Ectodermal cell (in vitro differentiated cells): ENCODE data around the gene DCLK2.

ENCODE experiments used
- H3K27ac ChIP-seq: 2 replicates; pipeline ENCODE4 v1.7.0; 2013; ENCODE audit warnings: mild to moderate bottlenecking, low read depth, low read length; ENCODE audit not compliant: insufficient read depth, poor library complexity, severe bottlenecking
- H3K27me3 ChIP-seq: 2 replicates; pipeline ENCODE4 v1.7.0; 2013; ENCODE audit warnings: mild to moderate bottlenecking, low read length; ENCODE audit not compliant: insufficient read depth, control insufficient read depth, poor library complexity, severe bottlenecking
- H3K36me3 ChIP-seq: one replicate; pipeline ENCODE4 v1.7.0; 2013; ENCODE audit warnings: low read length; ENCODE audit not compliant: control insufficient read depth, insufficient read depth
- H3K4me1 ChIP-seq: one replicate; pipeline ENCODE4 v1.7.0; 2013; ENCODE audit warnings: low read length; ENCODE audit not compliant: control insufficient read depth, insufficient read depth
- H3K4me3 ChIP-seq: 2 replicates; pipeline ENCODE4 v1.7.0; 2013; ENCODE audit warnings: low read depth, low read length, control low read depth; ENCODE audit not compliant: insufficient read depth
- H3K9me3 ChIP-seq: 2 replicates; pipeline ENCODE4 v1.7.0; 2013; ENCODE audit warnings: mild to moderate bottlenecking, low read length, moderate library complexity; ENCODE audit not compliant: control insufficient read depth
- WGBS, 2 experiments: methylation state at CpG; one replicate each; pipeline ENCODE4 v1.1.7; 2013; ENCODE audit warnings: missing lambda C conversion rate in 2 of 2; 5-methylcytosine and 5-hydroxymethylcytosine counted together

DCLK2 gene

DNA sequence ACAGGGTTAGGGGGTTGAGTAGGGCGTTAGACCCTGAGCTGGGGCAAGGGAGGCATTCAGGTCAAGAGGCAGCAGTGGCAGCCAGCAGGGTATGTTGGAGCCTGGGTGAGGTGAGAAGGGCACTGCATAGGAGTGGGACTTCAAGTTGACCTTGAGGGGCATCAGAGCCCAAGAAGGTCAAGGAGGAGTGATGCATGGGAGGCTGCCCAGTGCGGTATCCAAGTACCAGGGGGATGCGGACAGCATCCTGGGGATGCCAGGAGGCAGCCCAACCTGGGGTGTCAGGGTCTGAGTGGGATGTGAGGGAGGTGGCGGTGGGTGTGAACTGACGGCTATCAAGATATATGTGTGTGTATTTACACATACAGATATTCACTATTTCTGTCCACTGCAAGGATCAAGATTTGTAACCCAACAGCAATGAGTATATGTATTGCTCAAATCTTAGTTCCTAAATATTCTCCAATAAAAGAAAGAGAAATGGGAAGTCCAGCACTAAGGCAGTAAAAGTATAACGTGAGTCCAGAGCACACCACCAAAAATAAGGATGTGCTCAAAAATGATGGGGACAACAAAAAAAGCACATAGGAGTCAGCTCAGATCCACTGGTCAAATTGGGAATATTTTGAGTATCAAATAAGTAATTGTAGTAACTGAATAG lies 9.8 kb upstream of the DCLK2 start:
- Histone ChIP-seq H3K4me3 (no peak overlapping the region), H3K27me3 (no peaks in the 10 kb centered on the region), H3K27ac (no peak overlapping the region), H3K4me1 (no peaks in the 10 kb centered on the region), H3K9me3 (no peaks in the 10 kb centered on the region), H3K36me3 (no peaks in the 10 kb centered on the region)
- 95% methylated on average over 4 of the region's 6 CpGs for WGBS, 2 experiments

- H3K27ac ChIP-seq, result no peak overlapping the region
- WGBS, 2 experiments, result 54% methylated on average over 1 of the region's 1 CpG; no CpG with 5 or more reads in 1 of the 2 experiments
- H3K4me1 ChIP-seq, result no peaks in the 10 kb centered on the region
- no peak overlapping the region for H3K4me3 ChIP-seq
- H3K9me3 ChIP-seq, result no peaks in the 10 kb centered on the region
- no peaks in the 10 kb centered on the region for H3K36me3 ChIP-seq
- no peaks in the 10 kb centered on the region for H3K27me3 ChIP-seq
These were observed 8.9 kb upstream of the DCLK2 start for GRCh38 chr4:150069353-150069752.

DNA sequence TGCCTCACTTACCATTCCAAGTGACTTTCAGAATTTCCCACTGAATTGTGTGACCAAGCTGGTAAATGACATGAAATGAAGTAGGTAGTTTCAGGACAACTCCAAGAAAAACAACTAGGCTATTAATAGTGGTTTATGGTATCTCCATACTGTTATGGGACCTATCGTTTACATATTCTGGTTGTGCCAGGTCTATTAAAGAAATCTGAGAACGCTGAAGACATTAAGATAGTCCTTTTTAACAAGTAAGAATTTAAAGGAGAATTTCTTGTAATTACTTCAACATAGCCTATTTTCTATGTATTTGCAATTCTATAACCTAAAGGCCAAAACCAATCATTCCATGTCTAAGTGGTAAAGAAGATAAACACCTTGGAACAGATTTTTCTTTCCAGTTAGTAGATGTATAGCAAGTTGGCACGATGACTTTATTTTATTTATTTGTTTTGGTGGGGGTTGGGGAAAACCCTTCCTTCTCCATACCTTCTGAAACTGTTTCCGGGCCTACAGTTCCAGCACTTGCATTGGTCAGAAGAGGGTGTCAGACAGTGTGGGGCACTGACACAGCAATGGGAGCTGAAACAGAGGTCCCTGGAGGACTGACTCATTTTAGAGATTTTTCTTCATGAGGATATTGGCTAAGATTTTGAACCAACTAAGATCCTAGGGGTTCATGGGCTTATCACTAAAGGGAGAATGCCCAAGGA lies 7.6 kb upstream of the DCLK2 start:
- H3K36me3 ChIP-seq, result no peaks in the 10 kb centered on the region
- no peaks in the 10 kb centered on the region for H3K9me3 ChIP-seq
- H3K27ac ChIP-seq, result no peak overlapping the region
- no peaks in the 10 kb centered on the region for H3K4me1 ChIP-seq
- H3K27me3 ChIP-seq, result no peaks in the 10 kb centered on the region
- H3K4me3 ChIP-seq, result no peak overlapping the region
- WGBS, 2 experiments, result 82 to 87% methylated on average over 3 to 4 of the region's 4 CpGs

GRCh38 chr4:150072471-150072870 lies 5.8 kb upstream of the DCLK2 start:
- Histone ChIP-seq H3K27ac (no peak overlapping the region), H3K36me3 (no peaks in the 10 kb centered on the region), H3K27me3 (peaks cover 10% of the 10 kb centered on the region), H3K4me1 (no peaks in the 10 kb centered on the region), H3K9me3 (no peaks in the 10 kb centered on the region), H3K4me3 (no peak overlapping the region)
- 89 to 98% methylated on average over 4 of the region's 4 CpGs for WGBS, 2 experiments

DNA sequence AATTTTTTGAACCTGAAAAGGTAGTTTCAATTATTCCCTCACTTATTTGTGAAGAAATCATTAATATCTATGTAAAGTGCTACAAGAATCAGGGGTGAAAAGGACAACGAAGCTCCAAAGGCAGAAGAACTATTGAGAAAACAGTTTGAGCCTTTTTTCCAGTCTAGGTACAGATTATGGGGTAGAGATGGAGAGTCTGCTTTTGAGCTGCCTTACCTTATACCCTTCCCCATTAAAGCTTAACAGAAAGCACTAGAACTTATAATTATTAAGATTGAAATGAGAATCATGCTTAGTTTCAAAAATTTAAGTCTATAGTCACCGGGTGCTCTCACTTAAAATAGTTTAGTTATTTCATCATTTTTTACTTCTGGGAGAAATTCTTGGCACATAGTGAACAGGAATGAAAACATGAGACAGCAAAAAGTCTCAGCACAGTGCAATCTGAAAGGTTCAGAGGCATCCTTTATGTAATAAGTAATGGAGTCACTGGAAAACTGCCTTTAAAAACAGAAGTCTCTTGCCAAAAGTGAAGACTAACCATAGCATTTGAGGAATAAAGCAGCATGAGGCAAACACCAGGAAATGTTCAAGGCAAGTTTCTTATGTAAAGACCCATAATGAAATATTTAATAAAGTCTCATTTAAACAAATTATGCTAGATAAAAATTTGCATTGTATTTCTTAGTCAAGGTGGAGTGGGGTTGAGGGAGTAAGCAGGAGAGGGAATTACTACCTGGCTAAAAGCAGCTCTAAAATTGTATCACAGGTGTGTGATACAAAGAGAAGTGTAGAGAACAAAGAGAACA lies 5.1 kb upstream of the DCLK2 start:
- Histone ChIP-seq H3K27me3 (peaks cover 15% of the 10 kb centered on the region), H3K27ac (no peak overlapping the region), H3K36me3 (no peaks in the 10 kb centered on the region), H3K9me3 (no peaks in the 10 kb centered on the region), H3K4me3 (no peak overlapping the region), H3K4me1 (no peaks in the 10 kb centered on the region)
- 89 to 93% methylated on average over 1 to 2 of the region's 2 CpGs for WGBS, 2 experiments

DNA sequence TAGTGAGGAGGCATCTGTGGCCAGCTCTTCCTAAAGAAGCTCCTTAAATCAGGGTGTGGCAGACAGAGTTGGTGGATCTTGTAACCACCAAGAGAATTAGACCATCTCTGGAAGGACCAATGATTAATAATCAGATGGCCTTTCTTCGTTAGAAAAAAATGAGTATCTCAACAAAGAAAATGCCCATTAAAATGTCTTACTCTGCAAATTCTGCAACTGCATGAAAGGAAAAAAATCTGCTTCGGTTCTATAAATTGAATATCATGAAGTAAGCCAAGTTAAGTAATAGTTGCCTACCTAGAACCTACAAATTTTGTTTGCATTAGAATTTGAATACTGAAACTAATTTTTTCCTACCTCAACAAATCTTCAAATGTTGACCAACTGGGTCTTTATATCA lies 4.2 kb upstream of the DCLK2 start:
- no peaks in the 10 kb centered on the region for H3K9me3 ChIP-seq
- H3K4me1 ChIP-seq, result no peaks in the 10 kb centered on the region
- peaks cover 25% of the 10 kb centered on the region for H3K27me3 ChIP-seq
- H3K4me3 ChIP-seq, result no peak overlapping the region
- no peaks in the 10 kb centered on the region for H3K36me3 ChIP-seq
- H3K27ac ChIP-seq, result no peak overlapping the region
- 92 to 100% methylated on average over 1 to 2 of the region's 2 CpGs for WGBS, 2 experiments

DNA sequence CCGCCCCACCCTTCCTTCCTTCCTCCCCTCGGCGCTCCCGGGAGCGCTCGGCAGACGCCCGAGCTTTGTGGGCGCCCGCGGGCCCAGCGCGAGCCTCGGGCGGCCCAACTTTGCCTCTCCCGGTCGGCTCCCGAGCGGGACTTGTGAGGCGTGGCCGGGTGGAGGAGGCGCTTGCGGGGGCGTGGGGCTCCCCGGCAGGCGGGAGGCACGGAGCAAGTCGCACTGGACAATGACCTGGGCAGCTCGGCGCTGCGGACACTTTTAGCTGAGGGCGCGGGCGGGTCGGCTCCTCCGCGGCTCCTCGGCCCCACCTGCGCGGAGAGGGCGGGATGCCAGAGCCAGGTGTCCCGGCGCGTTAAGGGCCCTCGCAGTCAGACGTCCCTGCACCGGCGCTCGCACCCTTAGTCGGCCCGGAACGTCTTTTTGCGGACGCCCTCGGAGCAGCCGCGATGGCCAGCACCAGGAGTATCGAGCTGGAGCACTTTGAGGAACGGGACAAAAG lies 385 bp downstream of the DCLK2 start:
- WGBS, 2 experiments, result 0 to 1% methylated on average over 59 of the region's 59 CpGs
- Histone ChIP-seq H3K27me3 (peaks cover 47% of the 10 kb centered on the region), H3K4me3 (peak overlapping the region; percentile 61), H3K9me3 (no peaks in the 10 kb centered on the region), H3K36me3 (no peaks in the 10 kb centered on the region), H3K4me1 (no peaks in the 10 kb centered on the region), H3K27ac (no peak overlapping the region)

- H3K4me1 ChIP-seq, result no peaks in the 10 kb centered on the region
- H3K27me3 ChIP-seq, result peaks cover 47% of the 10 kb centered on the region
- H3K27ac ChIP-seq, result no peak overlapping the region
- no peaks in the 10 kb centered on the region for H3K9me3 ChIP-seq
- no peaks in the 10 kb centered on the region for H3K36me3 ChIP-seq
- 1 to 2% methylated on average over 47 of the region's 47 CpGs for WGBS, 2 experiments
- H3K4me3 ChIP-seq, result peak overlapping the region; percentile 61
These were observed 886 bp downstream of the DCLK2 start for GRCh38 chr4:150079081-150079581.

GRCh38 chr4:150080337-150080736 lies 2.1 kb downstream of the DCLK2 start:
- Histone ChIP-seq H3K27ac (no peak overlapping the region), H3K36me3 (no peaks in the 10 kb centered on the region), H3K4me1 (no peaks in the 10 kb centered on the region), H3K27me3 (peaks cover 47% of the 10 kb centered on the region), H3K9me3 (no peaks in the 10 kb centered on the region), H3K4me3 (no peak overlapping the region)
- WGBS, 2 experiments, result 91% methylated on average over 5 of the region's 5 CpGs

- H3K9me3 ChIP-seq, result no peaks in the 10 kb centered on the region
- H3K27ac ChIP-seq, result no peak overlapping the region
- H3K27me3 ChIP-seq, result peaks cover 47% of the 10 kb centered on the region
- H3K4me3 ChIP-seq, result no peak overlapping the region
- H3K4me1 ChIP-seq, result no peaks in the 10 kb centered on the region
- H3K36me3 ChIP-seq, result no peaks in the 10 kb centered on the region
- WGBS, 2 experiments, result 89 to 100% methylated on average over 1 of the region's 1 CpG
These were observed 2.6 kb downstream of the DCLK2 start for GRCh38 chr4:150080875-150081274.
